HuH-7.5 (cell line): Measurements from ENCODE around the gene P3H1.
A peak's percentile ranks its signal among the peaks of the same experiment; 100 is the strongest.

Experiments
- DNase-seq: peaks from one replicate; pipeline ENCODE4 v3.0.0; 2011; ENCODE audit warnings: low spot score

P3H1 gene

GRCh38 chr1:42743317-42744147, 23.3 kb downstream of the P3H1 start:
- no peak for DNase-seq

- no peak for DNase-seq
Measured at GRCh38 chr1:42742617-42743316, 24.1 kb downstream of the P3H1 start.

- DNase-seq: no peak
Measured at GRCh38 chr1:42742141-42742540, 24.7 kb downstream of the P3H1 start.

GRCh38 chr1:42741706-42742105, 25.1 kb downstream of the P3H1 start:
- no peak for DNase-seq

GRCh38 chr1:42740851-42741580, 25.8 kb downstream of the P3H1 start:
- DNase-seq: no peak

- peak; percentile 65 for DNase-seq
Measured at GRCh38 chr1:42739753-42740700, 26.8 kb downstream of the P3H1 start, which contains the start of gene CLDN19. Gene CLDN19 (minus strand): TSS chr1:42740236. CDS start chr1:42740063, 173 bp downstream.

- DNase-seq: no peak
Measured at GRCh38 chr1:42738678-42739226, 28.1 kb downstream of the P3H1 start.

- no peak for DNase-seq
Measured at GRCh38 chr1:42737986-42738677, 28.7 kb downstream of the P3H1 start.

GRCh38 chr1:42737257-42737656, 29.6 kb downstream of the P3H1 start:
- no peak for DNase-seq

- no peak for DNase-seq
Measured at GRCh38 chr1:42736571-42737200, 30.1 kb downstream of the P3H1 start.

GRCh38 chr1:42736152-42736551, 30.7 kb downstream of the P3H1 start:
- DNase-seq: peak; percentile 62

- no peak for DNase-seq
Measured at GRCh38 chr1:42735477-42736105, 31.2 kb downstream of the P3H1 start.

- DNase-seq: no peak
Measured at GRCh38 chr1:42735056-42735455, 31.8 kb downstream of the P3H1 start.

- DNase-seq: no peak
Measured at GRCh38 chr1:42734201-42735035, 32.4 kb downstream of the P3H1 start.

- no peak for DNase-seq
Measured at GRCh38 chr1:42733415-42734200, 33.2 kb downstream of the P3H1 start.

- DNase-seq: no peak
Measured at GRCh38 chr1:42732126-42732680, 34.6 kb downstream of the P3H1 start.

GRCh38 chr1:42731585-42731984, 35.2 kb downstream of the P3H1 start:
- no peak for DNase-seq

GRCh38 chr1:42730988-42731387, 35.8 kb downstream of the P3H1 start:
- DNase-seq: no peak
